Neural crest cell (in vitro differentiated cells): ENCODE results near the gene JAM3. TPM values are rescaled to one million over a fixed set of nuclear protein-coding genes. Genes with fewer than 3 reads are reported as not detected.

Experiments
- DNase-seq: peaks from one replicate; pipeline ENCODE4 v3.0.0; 2021; ENCODE audit warnings: low read depth, mixed read lengths, low spot score
- H3K27ac Mint-ChIP-seq: one replicate; pipeline ENCODE4 v1.8.0; 2021; ENCODE audit warnings: mild to moderate bottlenecking, mixed read lengths; ENCODE audit not compliant: unreplicated experiment
- H3K27me3 Mint-ChIP-seq: 2 replicates; pipeline ENCODE4 v1.8.0; 2021; ENCODE audit warnings: low read depth, mild to moderate bottlenecking, mixed read lengths
- H3K36me3 Mint-ChIP-seq: 2 replicates; pipeline ENCODE4 v1.8.0; 2021; ENCODE audit warnings: low read depth, mild to moderate bottlenecking, mixed read lengths
- H3K4me1 Mint-ChIP-seq: 2 replicates; pipeline ENCODE4 v1.8.0; 2021; ENCODE audit warnings: mixed read lengths
- H3K4me3 Mint-ChIP-seq: one replicate; pipeline ENCODE4 v1.8.0; 2021; ENCODE audit warnings: mild to moderate bottlenecking, mixed read lengths
- H3K9me3 Mint-ChIP-seq: 2 replicates; pipeline ENCODE4 v1.8.0; 2021; ENCODE audit warnings: mixed read lengths
- long read RNA-seq: library from polyadenylated mRNA; unstranded; transcript quantifications from one replicate; pipeline ENCODE4 v2.0.0, GENCODE V29; 2020
- total RNA-seq: library from RNA; stranded (reverse); gene quantifications from 2 replicates; pipeline ENCODE4 v1.2.1, GENCODE V29; 2021
- TF ChIP-seq, protein P1 (sequence below): fragments of 200-600 bp; sonication (generic); conservative IDR thresholded peaks from 2 replicates; pipeline ENCODE4 v1.5.0; 2021; ENCODE audit warnings: antibody characterized with exemption, mild to moderate bottlenecking

The JAM3 gene
- 98.6 and 99.9 TPM in 2 replicates for total RNA-seq
- long read RNA-seq, transcript JAM3-207 (3 exons, 997 nt) = minor isoform, 5 of 450 reads
- long read RNA-seq, transcript JAM3-201 (9 exons, 3,912 nt) = major isoform, 396 of 450 reads
- long read RNA-seq, partial matches to known transcripts = 29 of 450 reads
- long read RNA-seq, other reads (novel, unspliced or antisense) = 20 of 450 reads

DNA sequence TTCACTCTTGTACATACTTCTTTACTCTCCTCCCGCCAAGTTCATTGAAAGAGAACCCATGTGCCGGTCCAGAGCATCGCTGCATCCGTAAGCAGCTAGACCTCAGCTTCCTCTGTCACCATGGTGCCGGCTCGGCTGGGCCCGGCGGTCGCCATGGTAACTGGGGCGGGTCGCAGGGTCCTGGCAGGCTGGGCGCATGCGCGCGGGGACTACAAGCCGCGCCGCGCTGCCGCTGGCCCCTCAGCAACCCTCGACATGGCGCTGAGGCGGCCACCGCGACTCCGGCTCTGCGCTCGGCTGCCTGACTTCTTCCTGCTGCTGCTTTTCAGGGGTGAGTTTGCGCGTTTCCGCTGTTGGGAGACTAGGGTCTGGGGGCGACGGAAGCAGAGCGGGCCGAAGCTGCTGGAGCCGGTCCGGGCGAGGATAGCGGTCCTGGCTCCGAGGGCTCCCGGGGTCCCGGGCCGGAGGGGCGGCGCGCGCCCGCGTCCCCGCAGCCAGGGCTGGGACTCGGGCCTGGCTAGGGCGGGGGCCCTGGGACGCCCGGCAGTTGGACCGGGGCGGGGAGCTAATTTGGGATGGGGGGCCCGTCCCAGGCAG is at the start of gene JAM3:
Gene JAM3 (plus strand): TSS at position 244 of the 597 bp plus-strand sequence. CDS start 12 bp downstream, at position 256.
- Mint-ChIP-seq H3K4me3 (peak within 1 kb of the TSS; percentile 93), H3K27me3 (peaks cover 27% of the 10 kb centered on the region), H3K4me1 (peaks cover 53% of the 10 kb centered on the region), H3K36me3 (no peaks in the 10 kb centered on the region), H3K27ac (peak within 1 kb of the TSS; percentile 97), H3K9me3 (no peaks in the 10 kb centered on the region)
- peak; percentile 97 for DNase-seq
- TF ChIP-seq, protein P1, sequence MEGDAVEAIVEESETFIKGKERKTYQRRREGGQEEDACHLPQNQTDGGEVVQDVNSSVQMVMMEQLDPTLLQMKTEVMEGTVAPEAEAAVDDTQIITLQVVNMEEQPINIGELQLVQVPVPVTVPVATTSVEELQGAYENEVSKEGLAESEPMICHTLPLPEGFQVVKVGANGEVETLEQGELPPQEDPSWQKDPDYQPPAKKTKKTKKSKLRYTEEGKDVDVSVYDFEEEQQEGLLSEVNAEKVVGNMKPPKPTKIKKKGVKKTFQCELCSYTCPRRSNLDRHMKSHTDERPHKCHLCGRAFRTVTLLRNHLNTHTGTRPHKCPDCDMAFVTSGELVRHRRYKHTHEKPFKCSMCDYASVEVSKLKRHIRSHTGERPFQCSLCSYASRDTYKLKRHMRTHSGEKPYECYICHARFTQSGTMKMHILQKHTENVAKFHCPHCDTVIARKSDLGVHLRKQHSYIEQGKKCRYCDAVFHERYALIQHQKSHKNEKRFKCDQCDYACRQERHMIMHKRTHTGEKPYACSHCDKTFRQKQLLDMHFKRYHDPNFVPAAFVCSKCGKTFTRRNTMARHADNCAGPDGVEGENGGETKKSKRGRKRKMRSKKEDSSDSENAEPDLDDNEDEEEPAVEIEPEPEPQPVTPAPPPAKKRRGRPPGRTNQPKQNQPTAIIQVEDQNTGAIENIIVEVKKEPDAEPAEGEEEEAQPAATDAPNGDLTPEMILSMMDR = no peak

DNA sequence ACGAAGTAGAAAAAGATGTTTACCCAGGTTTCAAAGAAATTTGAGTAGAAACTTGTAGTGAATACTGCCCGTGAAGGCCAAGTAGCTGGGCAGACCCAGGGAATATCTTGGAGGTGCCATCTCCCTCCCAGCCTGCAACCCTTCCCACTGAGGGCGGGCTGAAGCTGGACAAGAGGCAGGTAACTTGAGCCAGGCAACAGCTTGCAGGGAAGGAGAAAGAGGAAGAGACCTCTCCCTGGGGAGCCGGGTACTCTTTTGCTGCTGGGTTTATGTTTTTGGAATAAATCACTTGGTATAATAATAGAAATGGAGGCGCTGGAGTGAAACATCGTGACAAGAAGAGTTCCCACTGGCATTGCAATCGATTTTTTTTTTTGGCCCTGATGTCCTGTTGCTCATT is 49.4 kb upstream of the JAM3 start:
- H3K9me3 Mint-ChIP-seq = no peaks in the 10 kb centered on the region
- DNase-seq = no peak
- H3K4me3 Mint-ChIP-seq = no peak overlapping the region
- no peaks in the 10 kb centered on the region for H3K36me3 Mint-ChIP-seq
- H3K27ac Mint-ChIP-seq = no peak overlapping the region
- TF ChIP-seq, protein P1 = no peak
- H3K4me1 Mint-ChIP-seq = no peaks in the 10 kb centered on the region
- H3K27me3 Mint-ChIP-seq = peaks cover 97% of the 10 kb centered on the region

DNA sequence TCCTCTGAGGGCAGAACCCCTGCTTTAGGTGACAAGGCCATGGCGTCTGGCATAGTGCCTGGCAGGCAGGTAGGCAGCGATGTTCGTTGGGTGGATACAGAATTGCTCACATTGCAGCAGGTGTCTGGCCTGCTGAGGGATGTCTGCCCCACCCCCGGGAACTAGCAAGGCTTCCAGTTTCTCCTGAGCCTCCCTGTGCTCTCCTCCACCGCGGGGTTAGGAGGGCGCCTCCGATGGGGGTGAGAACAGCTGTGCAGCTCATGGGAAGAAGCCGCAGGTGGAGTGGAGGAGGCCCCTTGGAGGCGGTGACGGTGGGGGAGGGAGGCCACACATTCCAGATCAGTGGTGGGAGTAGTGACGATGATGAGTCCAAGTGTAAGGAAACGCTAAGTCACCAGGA is 48.3 kb upstream of the JAM3 start:
- TF ChIP-seq, protein P1 = no peak
- Mint-ChIP-seq H3K27me3 (peaks cover 100% of the 10 kb centered on the region), H3K4me3 (no peak overlapping the region), H3K9me3 (no peaks in the 10 kb centered on the region), H3K4me1 (no peaks in the 10 kb centered on the region), H3K27ac (no peak overlapping the region), H3K36me3 (no peaks in the 10 kb centered on the region)
- no peak for DNase-seq

DNA sequence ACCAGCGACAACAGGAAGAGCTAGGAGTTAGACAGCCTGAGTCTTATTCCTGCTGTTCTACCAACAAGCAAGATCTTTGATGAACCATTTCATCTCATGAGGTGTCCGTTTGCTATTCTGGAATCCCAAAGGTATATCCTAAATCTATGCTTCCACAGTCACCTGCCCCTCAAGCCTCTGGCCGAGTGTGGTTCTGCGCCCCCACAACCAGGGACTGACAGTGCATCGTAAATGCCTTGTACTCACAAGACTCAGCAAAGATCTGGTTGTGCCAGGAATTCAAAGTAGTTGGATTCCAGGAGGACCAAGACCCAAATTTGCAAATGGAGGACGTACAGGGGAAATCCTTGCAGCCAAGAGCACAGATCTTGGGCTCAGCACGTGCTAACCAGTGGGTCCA is 47.5 kb upstream of the JAM3 start:
- H3K27ac Mint-ChIP-seq = no peak overlapping the region

DNA sequence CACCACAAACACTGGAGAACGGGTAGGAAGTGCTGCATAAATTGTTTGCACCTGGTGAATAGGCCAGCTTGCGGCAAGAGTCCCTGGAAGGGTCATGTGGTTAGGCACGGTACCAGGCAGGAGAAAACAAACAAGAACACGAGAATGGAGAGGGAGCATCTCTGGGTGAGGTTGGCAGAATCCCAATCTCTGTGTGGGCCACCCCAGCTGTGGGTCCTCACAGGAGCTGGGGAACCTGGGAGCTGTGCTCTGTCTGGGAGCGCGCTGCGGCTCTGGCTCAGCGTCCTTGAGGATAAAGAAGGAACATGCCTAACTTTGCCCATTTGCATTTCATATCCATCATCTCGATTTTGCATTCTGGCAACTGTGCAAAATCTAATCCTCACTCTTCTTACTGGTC is 46.1 kb upstream of the JAM3 start:
- Mint-ChIP-seq H3K27me3 (peaks cover 100% of the 10 kb centered on the region), H3K4me3 (no peak overlapping the region), H3K36me3 (no peaks in the 10 kb centered on the region), H3K27ac (no peak overlapping the region), H3K4me1 (peaks cover 16% of the 10 kb centered on the region), H3K9me3 (no peaks in the 10 kb centered on the region)
- TF ChIP-seq, protein P1 = no peak
- DNase-seq = no peak

More for the DNA sequence above, 47.5 kb upstream of the JAM3 start:
- H3K4me1 Mint-ChIP-seq = peaks cover 5% of the 10 kb centered on the region
- TF ChIP-seq, protein P1 = no peak
- H3K27me3 Mint-ChIP-seq = peaks cover 100% of the 10 kb centered on the region
- H3K9me3 Mint-ChIP-seq = no peaks in the 10 kb centered on the region
- H3K4me3 Mint-ChIP-seq = no peak overlapping the region
- DNase-seq = no peak
- H3K36me3 Mint-ChIP-seq = no peaks in the 10 kb centered on the region
